HG02870 (cell line): ENCODE measurements around the gene ITGAV.

ENCODE experiments used
- ATAC-seq: cut with Tn5 transposase; IDR thresholded peaks from one replicate; pipeline ENCODE4 v1.9.1; 2021; ENCODE audit warnings: mild to moderate bottlenecking, moderate library complexity; ENCODE audit not compliant: unreplicated experiment

The ITGAV gene

DNA sequence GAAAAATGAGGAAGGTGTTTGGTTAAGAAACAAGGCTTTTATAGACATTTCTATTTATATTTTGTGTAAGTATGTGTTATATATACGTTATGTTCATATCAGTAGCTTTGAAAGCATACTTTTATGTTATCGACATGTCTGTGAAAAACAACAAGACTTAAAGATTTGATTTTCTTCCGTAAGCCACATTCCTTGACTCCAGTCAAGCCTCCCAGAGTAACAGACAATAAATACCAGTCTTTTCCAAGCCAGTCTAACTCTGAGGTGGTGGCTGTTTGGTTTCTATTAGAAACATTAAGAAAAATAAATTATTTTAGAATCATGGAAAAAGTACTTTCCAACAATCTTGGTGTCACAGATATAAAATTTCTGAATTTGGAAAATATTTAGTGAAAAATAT lies 16.3 kb upstream of the ITGAV start:
- ATAC-seq: no peak

DNA sequence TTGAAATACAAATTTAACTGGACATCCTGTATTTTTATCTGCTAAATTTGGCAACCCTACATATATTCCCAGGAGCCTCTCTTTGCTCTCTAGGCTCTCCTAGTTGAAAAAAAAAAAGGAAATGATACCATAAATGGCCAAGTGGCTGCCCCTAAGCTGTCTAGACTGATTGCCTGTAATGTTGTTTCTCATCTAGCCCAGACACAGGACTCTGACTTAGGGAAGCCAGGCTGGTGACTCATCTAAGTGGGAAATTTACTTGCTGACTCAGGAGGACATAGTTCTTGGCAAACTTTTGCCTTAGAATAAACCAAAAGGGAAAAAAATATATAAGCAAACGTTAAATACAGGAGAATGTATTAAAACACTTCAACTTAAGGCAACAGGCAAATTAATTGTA lies 14.6 kb upstream of the ITGAV start:
- peak; percentile 62 for ATAC-seq

DNA sequence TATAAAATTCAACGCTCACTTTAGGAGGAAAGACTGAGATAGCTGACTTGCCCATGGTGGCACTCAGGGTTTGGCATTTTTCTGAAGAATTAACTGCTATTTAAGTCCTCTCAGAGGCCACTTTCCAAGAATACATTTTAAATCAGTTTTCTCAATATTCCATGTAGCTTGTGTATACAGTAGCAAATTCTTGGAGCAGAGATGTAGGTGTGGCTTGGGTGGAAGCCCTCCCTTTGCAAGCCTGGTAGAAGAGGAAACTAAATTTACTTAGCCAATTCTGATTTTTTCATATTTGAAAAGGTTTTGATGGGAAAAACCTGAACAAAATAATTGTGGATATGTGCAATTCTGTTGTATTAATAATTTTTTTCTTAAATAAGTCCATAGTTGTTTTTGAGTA lies 14.0 kb upstream of the ITGAV start:
- no peak for ATAC-seq

DNA sequence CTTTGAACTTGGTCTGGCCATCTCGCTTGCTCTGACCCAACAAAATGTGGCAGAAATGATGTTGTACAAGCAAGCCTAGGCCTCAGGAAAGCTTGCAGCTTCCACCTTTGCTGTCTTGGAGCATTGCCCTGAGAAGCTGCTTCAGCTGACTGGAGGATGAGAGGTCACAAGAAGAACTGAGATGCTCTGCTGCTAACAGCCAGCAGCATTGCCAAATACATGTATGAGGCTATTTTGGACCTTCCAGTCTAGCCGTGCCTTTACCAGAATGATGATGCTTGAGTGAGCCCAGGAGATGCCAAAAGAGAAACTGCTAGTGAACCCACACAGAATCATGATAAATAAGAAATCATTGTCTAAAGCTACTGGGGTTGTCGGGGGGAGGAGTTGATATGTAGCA lies 13.2 kb upstream of the ITGAV start:
- no peak for ATAC-seq

DNA sequence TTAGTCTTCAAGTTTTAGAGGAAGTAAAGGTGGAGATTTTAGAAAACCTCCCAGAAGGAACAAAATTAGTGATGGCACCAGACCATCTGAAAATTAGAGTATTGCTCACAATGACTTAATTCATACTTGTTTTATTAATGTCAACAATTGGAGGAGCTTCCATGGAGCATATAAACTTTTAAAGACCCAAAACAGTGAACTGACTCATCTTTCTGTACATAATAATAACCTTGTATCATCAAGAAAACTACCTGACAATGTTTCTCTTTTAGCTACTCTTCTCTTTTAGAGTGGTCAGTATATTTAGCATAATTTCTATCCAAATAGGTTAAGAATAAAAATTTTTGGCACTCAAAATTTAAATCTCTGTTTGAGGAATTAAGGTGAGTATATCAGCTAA lies 7.2 kb upstream of the ITGAV start:
- ATAC-seq: no peak

DNA sequence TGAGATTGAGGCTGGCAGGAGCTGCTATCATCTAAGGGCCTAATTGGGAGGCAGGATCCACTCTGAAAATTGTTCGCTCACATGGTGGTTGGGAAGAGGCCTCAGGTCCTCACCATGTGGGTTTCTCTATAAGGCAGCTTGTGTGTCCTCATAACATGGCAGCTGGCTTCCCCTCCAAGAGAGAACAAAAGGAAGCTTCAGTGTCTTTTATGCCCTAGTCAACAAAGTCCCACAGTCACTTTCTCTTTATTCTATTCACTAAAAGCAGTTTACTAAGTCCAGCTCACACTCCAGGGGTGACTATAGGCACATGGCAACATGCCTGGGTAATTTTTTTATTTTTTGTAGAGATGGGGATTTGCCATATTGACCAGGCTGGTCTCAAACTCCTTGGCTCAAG lies 5.8 kb upstream of the ITGAV start:
- no peak for ATAC-seq

DNA sequence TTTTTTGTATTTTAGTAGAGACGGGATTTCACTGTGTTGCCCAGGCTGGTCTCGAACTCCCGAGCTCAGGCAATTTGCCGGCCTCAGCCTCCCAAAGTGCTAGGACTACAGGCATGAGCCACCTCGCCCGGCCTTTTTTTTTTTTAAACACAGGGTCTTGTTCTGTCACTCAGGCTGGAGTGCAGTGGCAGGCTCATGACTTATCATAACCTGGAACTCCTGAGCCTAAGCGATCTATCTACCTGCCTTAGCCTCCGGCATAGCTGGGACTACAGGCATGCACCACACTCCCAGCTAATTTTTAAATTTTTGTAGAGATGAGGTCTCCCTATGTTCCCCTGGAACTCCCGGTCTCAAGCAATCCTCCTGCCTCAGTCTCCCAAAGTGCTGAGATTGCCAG lies 1.4 kb upstream of the ITGAV start:
- no peak for ATAC-seq

DNA sequence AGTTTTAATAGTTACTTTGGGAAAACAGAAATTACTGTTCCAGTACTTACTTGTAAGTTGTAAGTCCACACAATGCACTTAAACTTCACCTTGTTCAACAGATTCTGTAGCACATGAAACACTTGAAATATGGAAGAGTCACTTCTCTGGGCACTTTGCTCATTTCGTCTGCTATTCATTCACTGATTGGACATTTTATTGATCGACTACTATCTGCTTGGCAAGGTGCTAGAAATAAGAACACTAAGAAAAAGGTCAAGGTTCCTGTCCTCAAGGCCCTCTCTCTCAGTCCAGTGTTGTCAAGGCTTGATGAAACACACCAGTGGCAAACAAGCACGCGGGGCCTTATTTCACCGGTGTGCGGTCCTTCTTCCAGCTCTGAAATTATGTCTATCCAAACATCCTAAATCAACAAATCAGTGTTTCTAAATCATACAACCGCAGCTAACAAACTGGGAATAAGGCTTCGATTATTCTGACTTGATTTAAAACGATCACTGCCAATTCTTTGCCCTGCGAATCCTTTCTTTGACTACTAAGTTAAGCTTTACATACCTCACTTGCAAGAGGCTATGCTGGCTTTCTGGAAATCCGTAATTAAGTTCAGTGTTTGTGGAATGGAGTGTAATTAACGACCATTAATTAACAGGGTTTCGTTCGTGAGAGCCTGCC lies 780 bp upstream of the ITGAV start:
- no peak for ATAC-seq

DNA sequence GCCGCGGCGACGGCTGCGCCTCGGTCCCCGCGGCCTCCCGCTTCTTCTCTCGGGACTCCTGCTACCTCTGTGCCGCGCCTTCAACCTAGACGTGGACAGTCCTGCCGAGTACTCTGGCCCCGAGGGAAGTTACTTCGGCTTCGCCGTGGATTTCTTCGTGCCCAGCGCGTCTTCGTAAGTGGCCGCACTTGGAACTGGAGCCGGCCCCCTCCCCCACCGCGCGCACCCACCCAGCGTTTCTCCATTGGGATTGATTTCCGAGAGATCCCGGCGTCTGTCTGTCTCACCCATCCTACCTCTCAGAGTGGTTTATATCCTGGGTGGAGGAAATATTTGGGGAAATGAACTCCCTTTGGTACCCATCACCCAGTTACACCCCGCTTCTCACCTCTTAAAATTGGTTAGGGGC lies 498 bp downstream of the ITGAV start:
- ATAC-seq: no peak

DNA sequence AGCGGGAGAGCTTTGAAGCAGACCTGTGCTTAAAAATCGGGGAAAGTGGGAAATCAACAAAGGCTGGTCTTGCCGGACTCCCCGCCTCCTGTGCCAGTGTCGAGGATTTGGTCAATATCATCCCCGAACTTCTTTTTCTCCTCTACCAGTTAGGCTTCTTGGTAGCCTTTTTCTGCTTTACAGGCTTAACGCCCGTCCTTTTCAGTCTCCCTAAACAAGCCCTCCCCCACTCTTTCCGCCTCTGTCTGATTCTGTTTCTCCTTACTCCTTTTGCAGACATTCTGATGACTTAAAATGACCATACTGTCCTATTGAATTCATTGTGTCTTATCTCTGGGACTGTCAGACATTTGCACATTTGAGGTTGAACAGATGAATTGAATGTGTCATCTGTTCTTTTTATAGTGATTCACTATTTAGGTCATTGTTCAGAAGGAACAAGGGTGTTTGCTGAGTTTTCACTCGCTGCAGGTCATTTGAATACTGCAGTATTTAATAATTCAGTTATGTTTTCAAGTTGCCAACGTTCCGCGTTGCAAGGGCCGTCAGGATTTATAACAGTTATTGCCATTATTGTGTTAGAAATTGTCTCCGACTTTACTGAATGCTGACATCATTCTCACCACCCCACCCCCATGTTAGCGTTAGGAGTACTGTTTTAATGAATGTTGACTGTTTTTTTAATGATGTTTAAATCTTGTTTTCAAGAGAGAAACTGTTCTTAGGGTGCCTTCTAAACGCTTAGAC lies 1.1 kb downstream of the ITGAV start:
- peak; percentile 14 for ATAC-seq

DNA sequence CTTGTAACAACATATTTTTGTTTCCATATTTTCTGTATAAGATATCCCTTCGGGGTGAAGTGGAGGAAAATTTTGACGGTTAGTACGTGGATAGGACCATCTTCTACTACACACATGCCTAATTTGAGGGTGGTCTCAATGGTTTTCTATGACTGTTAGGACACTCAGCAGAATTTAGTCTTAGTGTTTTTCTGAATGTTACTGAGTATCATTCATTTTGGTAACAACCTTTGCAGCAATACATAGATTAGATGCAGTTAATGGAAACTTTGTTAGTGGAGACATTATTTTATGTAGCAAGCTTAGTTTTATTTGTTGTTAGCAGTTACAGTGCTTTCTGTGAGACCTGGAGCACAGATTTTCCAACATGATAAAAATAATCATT lies 1.6 kb downstream of the ITGAV start:
- ATAC-seq: no peak

DNA sequence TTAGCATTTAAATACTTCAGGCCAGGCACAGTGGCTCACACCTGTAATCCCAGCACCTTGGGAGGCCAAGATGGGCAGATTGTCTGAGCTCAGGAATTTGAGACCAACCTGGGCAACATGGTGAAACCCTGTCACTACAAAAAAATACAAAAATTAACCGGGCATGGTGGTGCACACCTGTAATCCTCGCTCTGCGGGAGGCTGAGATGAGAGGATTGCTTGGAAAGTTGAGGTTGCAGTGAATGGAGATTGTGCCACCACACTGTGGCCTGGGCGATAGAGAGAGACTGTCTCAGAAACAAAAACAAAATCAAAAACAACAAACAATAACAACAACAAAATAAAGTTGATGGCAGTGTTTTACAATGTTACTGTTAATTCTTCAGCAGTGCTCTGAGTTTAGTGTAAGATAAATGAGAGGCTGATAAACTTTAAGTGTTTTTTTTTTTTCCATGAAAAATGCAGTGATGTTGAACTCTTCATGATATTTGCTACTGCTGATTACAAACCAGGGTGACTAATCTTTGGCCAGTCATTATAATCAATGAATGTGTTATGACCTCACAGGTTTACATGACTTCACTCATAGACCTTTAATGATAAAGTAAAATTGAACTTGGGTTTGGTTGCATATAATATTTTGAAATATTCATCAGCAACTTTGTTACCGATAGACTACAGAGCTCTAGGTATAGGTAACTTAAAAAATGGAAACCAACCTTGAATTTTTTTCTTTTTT lies 2.5 kb downstream of the ITGAV start:
- no peak for ATAC-seq

DNA sequence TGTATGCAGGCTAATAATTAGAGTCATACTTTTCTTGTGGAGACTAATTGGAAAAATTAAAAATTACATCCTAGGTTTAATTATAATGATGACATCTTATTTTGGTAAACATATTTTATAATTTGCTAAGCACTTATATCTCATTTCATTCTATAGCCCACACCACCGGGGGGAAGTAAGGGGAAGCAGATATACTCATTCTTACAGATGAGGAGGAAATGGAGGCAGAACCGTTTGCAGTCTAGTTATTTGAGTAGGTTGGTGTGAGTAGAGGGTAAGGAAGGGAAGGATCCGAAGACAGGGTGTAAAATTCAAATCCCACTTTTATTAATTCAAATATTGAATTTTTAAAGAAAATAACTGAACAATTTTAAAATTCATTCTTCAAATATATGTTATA lies 3.7 kb downstream of the ITGAV start:
- no peak for ATAC-seq

DNA sequence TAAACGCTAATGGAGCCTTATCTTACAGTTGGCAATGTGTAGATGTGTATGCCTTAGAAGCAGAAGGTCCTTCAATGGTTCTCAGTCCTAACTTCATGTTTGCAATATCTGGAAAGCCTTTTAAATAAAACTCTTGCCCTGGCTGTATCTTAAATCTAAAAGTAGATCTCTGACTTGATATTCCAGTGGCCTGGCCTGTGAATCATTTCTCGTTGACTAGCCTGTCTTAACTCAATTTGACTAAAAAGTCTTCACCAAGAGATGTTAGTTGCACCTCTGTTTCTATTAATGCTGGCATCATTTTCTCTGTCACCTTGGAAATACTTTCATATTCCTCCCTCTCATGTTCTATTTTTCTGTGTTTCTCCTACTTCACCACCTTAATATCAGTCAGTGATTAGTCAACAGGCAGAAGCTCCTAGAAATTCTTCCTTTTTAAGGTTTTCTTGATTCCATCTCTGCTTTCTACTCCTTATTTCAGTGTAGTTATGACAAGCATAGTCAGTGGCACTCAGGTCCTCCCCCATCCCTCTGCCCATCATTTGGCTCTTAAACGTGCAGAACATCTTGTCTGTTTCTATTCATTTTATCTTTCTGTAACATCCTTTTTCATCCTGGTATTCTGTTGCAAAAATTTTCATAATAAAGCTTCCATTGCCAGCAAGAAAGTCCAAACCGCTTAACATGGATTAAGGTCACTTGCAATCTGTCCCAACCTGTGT lies 4.3 kb downstream of the ITGAV start:
- ATAC-seq: no peak

DNA sequence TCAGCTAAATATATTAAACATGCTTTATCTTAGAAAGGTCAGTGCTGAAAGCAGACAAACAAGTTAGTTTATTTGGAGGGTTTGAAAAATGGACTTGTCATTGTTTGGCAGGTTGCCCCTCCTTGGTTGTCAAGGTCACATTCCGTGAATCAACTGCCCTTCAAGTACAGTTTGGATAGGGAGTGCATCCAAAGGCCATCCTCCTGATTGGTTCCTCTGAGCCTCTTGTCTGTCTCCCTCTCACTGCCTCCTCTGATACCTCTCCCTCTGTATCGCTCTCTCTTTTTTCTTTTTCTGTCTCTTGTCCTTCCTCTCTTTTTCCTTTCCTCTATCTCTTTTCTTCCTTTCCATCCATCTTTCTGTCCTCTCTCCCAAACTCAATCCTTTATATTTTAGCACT lies 5.4 kb downstream of the ITGAV start:
- no peak for ATAC-seq

DNA sequence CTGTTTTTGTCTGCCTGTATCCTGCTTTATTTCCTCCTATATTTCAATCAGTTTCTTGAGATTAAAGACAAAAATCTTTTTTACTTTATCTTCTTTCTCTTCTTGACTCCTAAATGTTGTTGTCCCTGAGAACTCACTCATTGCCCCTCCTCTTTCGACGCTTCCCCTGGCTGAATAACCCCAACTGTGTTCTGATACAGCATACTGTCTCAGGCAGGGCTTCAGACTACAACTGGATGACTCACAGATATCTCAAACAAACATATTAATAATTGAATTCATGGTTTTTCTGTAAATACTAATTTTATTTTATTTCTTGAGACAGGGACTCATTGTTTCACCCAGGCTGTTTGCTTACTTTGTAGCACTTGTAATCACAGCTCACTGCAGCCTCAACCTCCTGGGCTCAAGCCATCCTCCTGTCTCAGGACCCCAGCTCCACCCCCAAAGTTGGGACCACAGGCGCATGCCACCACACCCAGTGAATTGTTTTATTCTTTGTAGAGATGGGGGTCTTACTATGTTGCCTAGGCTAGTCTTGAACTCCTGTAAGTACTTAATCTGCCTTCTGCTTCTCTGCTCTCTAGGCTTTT lies 9.4 kb downstream of the ITGAV start:
- ATAC-seq: no peak

DNA sequence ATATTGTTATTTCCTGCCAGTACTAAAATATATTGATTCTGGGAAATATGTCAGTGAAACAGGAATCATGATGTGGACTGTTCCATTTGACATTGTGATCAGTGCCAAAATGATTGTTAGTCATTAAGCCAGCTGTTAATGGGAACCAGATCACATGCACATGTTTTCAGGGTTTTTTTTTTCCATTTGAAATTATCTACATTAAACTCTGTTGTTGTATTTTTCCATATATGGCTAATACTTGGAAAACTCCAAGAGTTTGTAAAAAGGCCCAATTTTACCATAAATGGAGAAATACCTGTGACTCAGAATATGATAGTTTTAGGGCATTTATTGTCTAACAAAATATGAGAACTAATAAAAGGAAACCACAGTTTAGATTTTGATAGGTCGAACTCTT lies 13.4 kb downstream of the ITGAV start:
- ATAC-seq: no peak

DNA sequence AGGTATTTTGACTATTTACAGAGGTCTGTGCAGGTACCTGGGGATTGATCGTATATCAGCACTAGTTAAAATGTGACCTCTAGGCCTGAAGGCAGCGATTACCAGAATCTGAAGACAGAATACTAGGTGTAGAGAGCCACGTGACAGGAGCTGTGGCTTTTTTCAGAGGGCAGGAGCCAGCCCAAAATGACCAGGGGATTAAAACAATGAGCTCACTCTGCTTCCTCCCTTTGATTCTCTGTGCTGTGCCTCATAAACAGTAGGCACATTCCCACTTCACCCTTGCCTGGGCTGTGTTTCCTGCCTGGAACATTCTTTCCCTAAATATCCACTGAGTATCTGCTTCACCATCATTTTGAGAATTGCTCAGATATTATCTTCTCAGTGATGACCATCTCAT lies 15.2 kb downstream of the ITGAV start:
- no peak for ATAC-seq

DNA sequence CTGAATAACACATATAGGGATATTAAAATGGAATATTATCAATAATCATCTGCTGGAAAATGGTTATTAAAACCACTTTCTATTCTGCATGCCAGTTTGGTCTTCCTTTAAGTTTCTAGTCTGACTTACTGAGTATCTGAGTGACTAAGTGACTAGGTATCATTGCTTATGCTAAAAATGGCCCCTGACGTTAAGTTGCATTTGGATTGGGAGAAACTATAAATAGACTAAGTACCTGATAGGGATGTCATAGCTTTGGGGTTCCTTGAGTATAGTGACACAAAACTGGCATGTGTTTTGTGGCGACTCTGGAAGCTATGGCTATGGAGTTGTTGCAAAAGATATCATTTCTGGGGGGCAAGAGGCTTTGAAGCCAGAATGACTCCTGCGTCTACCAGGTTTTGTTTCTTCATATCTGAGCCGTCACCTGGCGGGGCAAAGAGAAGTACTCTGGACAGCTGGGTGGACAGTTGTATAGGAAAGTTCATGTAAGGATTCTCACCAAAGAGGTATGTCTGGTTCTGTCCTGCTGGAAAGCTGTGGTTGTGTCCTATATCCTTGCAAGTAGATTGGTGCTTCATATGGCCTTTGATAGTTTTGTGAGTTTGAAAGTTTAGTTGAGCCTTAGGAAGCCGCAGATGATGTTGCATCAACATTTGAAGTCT lies 17.9 kb downstream of the ITGAV start:
- ATAC-seq: no peak

DNA sequence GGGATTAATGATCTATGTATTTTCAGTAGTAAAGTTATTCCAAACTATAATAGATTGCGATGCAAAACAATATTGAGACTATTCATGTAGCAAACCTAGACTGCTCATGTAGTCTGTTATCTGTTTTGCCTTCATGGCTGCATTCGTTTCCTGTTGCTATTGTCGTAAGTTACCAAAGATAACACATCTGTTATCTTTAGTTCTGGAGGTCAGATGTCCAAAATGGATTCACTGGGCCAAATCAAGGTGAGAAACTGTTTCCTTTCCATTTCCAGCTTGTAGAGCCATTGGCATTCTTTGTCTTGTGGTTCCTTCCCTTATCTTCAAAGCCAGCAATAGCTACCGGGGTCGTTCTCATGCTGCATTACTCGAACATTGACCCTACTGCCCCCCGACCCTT lies 20.9 kb downstream of the ITGAV start:
- ATAC-seq: no peak

DNA sequence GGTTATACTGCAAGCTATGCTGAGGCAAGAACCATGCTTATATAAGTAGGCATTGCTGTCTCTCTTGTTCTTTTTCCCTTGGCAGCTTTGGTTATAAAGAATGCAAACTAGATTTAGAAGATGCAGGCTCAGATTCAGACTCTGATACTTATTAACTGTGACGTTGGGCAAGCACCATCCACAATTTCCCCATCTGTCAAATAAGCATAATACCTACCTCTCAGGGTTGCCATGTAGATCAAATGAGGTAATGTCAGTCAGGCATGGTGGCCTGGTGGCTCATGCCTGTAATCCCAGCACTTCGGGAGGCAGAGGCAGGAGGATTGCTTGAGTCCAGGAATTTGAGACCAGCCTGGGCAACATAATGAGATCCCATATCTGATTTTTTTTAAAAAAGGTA lies 21.7 kb downstream of the ITGAV start:
- no peak for ATAC-seq
